ENCODE data around the gene SMG9.

SMG9 gene

GRCh38 chr19:43723588-43723987 lies 31.2 kb downstream of the SMG9 start:
- no peak overlapping the region for H3K4me2 ChIP-seq (ENCODE audit: low read depth, low read length, poor library complexity, severe bottlenecking)
- H3K9me2 ChIP-seq (replicated peaks; ENCODE audit: insufficient read depth, low read length), result no peaks in the 10 kb centered on the region
- H3K4me3 ChIP-seq (ENCODE audit: insufficient read depth, low read length, poor library complexity, severe bottlenecking), result no peak overlapping the region
- no peak for TF ChIP-seq EZH2phosphoT487 (conservative IDR thresholded peaks at IDR 0.05; ENCODE audit: low read length)
- TF ChIP-seq, protein P1, sequence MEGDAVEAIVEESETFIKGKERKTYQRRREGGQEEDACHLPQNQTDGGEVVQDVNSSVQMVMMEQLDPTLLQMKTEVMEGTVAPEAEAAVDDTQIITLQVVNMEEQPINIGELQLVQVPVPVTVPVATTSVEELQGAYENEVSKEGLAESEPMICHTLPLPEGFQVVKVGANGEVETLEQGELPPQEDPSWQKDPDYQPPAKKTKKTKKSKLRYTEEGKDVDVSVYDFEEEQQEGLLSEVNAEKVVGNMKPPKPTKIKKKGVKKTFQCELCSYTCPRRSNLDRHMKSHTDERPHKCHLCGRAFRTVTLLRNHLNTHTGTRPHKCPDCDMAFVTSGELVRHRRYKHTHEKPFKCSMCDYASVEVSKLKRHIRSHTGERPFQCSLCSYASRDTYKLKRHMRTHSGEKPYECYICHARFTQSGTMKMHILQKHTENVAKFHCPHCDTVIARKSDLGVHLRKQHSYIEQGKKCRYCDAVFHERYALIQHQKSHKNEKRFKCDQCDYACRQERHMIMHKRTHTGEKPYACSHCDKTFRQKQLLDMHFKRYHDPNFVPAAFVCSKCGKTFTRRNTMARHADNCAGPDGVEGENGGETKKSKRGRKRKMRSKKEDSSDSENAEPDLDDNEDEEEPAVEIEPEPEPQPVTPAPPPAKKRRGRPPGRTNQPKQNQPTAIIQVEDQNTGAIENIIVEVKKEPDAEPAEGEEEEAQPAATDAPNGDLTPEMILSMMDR (IDR thresholded peaks at IDR 0.05; ENCODE audit: insufficient read depth, low read length, poor library complexity, severe bottlenecking), result no peak
- H3K9ac ChIP-seq (ENCODE audit: low read length), result no peak overlapping the region
- H3F3A ChIP-seq (ENCODE audit: insufficient read depth), result no peaks in the 10 kb centered on the region
- H2AFZ ChIP-seq (ENCODE audit: low read depth, low read length, severe bottlenecking), result no peak overlapping the region
- H3K9me3 ChIP-seq (ENCODE audit: insufficient read depth, low read length), result no peaks in the 10 kb centered on the region
- H4K20me1 ChIP-seq (ENCODE audit: low read depth, low read length), result no peaks in the 10 kb centered on the region
- no peaks in the 10 kb centered on the region for H3K79me2 ChIP-seq (ENCODE audit: insufficient read depth, low read length)
- H3K27me3 ChIP-seq (ENCODE audit: low read length), result no peaks in the 10 kb centered on the region
- no peak overlapping the region for H3K27ac ChIP-seq (ENCODE audit: low read depth, low read length)
- H3K36me3 ChIP-seq (ENCODE audit: low read length), result no peaks in the 10 kb centered on the region

GRCh38 chr19:43721469-43722048 lies 33.2 kb downstream of the SMG9 start:
- Histone ChIP-seq H3K27me3 (ENCODE audit: low read length) (no peaks in the 10 kb centered on the region), H3K9ac (ENCODE audit: low read length) (no peak overlapping the region), H3K79me2 (ENCODE audit: insufficient read depth, low read length) (no peaks in the 10 kb centered on the region), H3K27ac (ENCODE audit: low read depth, low read length) (no peak overlapping the region), H4K20me1 (ENCODE audit: low read depth, low read length) (no peaks in the 10 kb centered on the region), H3K4me2 (ENCODE audit: low read depth, low read length, poor library complexity, severe bottlenecking) (no peak overlapping the region), H3K9me3 (ENCODE audit: insufficient read depth, low read length) (no peaks in the 10 kb centered on the region), H3K4me3 (ENCODE audit: insufficient read depth, low read length, poor library complexity, severe bottlenecking) (no peak overlapping the region), H2AFZ (ENCODE audit: low read depth, low read length, severe bottlenecking) (no peak overlapping the region), H3K9me2 (replicated peaks; ENCODE audit: insufficient read depth, low read length) (no peaks in the 10 kb centered on the region), H3F3A (ENCODE audit: insufficient read depth) (no peaks in the 10 kb centered on the region), H3K36me3 (ENCODE audit: low read length) (no peaks in the 10 kb centered on the region)
- TF ChIP-seq, protein P1 (IDR thresholded peaks at IDR 0.05; ENCODE audit: insufficient read depth, low read length, poor library complexity, severe bottlenecking), result no peak
- TF ChIP-seq EZH2phosphoT487 (conservative IDR thresholded peaks at IDR 0.05; ENCODE audit: low read length), result no peak

GRCh38 chr19:43720936-43721335 lies 33.8 kb downstream of the SMG9 start:
- H2AFZ ChIP-seq (ENCODE audit: low read depth, low read length, severe bottlenecking), result no peak overlapping the region
- H3K27me3 ChIP-seq (ENCODE audit: low read length), result no peaks in the 10 kb centered on the region
- H3K9me2 ChIP-seq (replicated peaks; ENCODE audit: insufficient read depth, low read length), result no peaks in the 10 kb centered on the region
- no peak overlapping the region for H3K27ac ChIP-seq (ENCODE audit: low read depth, low read length)
- no peaks in the 10 kb centered on the region for H3F3A ChIP-seq (ENCODE audit: insufficient read depth)
- H3K79me2 ChIP-seq (ENCODE audit: insufficient read depth, low read length), result no peaks in the 10 kb centered on the region
- H4K20me1 ChIP-seq (ENCODE audit: low read depth, low read length), result no peaks in the 10 kb centered on the region
- TF ChIP-seq, protein P1 (IDR thresholded peaks at IDR 0.05; ENCODE audit: insufficient read depth, low read length, poor library complexity, severe bottlenecking), result no peak
- no peak for TF ChIP-seq EZH2phosphoT487 (conservative IDR thresholded peaks at IDR 0.05; ENCODE audit: low read length)
- H3K9me3 ChIP-seq (ENCODE audit: insufficient read depth, low read length), result no peaks in the 10 kb centered on the region
- H3K36me3 ChIP-seq (ENCODE audit: low read length), result no peaks in the 10 kb centered on the region
- no peak overlapping the region for H3K4me3 ChIP-seq (ENCODE audit: insufficient read depth, low read length, poor library complexity, severe bottlenecking)
- no peak overlapping the region for H3K4me2 ChIP-seq (ENCODE audit: low read depth, low read length, poor library complexity, severe bottlenecking)
- H3K9ac ChIP-seq (ENCODE audit: low read length), result no peak overlapping the region
